ENCODE data around the gene NIPAL3. TPM values are rescaled to one million over a fixed set of nuclear protein-coding genes. Genes with fewer than 3 reads are reported as not detected.

Gene NIPAL3
- total RNA-seq, 4 donors from 2014 or later, result 22.3 to 45.7 (median 35.6) TPM

DNA sequence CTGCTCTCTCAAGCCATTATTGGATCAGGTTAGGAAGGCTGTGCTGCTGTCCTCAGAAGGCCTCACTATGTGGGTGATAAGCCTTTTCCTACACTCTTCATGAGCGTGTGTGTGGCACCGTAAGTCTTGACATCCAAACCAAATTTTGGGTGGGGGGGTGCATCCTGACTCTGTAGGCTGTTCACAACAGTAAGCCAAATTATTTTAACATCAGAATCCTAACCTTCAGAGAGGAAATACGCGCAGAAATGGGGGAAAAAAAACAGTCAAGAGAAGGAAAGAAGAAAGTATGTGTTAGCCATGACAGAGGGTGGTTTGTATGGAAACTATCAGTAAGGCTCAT lies 23.0 kb upstream of the NIPAL3 start:
- H3K9me3 ChIP-seq, result no peaks in the 10 kb centered on the region
- H3K27ac ChIP-seq, result peak overlapping the region in 3 of 4 donors; percentile 79 to 89 (median 84)
- peaks cover 0 to 15% of the 10 kb centered on the region in 2 donors for H3K36me3 ChIP-seq
- H3K4me3 ChIP-seq, result no peak overlapping the region
- 78 to 80% methylated on average over 3 to 4 of the region's 4 CpGs for WGBS, 2 donors (ENCODE audit: low coverage in 1 of 2)
- ATAC-seq, result no peak
- H3K4me1 ChIP-seq, result peaks cover 0 to 20% (median 0%) of the 10 kb centered on the region in 3 donors
- no peaks in the 10 kb centered on the region for H3K27me3 ChIP-seq
- TF ChIP-seq POLR2A (IDR thresholded peaks at IDR 0.05), result no peak

DNA sequence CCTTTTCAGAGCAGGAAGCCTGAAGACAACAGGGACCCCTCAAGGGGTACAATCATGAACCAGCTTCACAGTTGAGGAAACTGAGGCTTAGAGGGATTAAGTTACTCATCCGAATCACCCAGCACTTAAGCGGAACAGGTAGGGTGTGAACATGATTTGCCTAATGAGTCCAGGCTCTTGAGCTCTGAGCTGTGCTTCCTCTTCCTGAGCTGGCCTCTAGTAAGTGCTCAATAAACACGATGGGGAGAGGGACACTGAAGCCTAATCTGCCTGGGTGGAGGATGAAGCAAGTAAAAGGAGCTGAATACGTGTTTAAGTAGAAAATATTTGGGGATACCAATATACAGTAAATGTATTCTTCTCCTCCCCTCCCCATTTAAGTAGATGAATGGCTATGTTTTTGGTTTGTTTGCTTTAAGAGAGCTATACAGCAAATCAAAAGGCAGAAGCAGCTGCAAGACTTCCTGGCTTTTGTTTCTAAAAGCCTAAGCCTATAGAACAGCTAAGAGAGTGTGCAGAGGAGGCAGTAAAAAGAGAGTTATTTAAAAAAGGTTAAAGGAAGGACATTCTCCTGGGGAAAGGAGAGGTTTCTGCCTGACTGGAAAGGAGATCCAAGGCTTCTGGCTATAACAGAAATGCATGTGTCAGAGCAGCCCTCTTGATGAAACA lies 22.5 kb upstream of the NIPAL3 start:
- Histone ChIP-seq H3K27ac (peak overlapping the region in 1 of 4 donors; percentile 84), H3K9me3 (no peaks in the 10 kb centered on the region), H3K4me1 (peaks cover 0 to 20% (median 0%) of the 10 kb centered on the region in 3 donors), H3K27me3 (no peaks in the 10 kb centered on the region), H3K36me3 (peaks cover 0 to 9% of the 10 kb centered on the region in 2 donors), H3K4me3 (no peak overlapping the region)
- TF ChIP-seq, protein P1, sequence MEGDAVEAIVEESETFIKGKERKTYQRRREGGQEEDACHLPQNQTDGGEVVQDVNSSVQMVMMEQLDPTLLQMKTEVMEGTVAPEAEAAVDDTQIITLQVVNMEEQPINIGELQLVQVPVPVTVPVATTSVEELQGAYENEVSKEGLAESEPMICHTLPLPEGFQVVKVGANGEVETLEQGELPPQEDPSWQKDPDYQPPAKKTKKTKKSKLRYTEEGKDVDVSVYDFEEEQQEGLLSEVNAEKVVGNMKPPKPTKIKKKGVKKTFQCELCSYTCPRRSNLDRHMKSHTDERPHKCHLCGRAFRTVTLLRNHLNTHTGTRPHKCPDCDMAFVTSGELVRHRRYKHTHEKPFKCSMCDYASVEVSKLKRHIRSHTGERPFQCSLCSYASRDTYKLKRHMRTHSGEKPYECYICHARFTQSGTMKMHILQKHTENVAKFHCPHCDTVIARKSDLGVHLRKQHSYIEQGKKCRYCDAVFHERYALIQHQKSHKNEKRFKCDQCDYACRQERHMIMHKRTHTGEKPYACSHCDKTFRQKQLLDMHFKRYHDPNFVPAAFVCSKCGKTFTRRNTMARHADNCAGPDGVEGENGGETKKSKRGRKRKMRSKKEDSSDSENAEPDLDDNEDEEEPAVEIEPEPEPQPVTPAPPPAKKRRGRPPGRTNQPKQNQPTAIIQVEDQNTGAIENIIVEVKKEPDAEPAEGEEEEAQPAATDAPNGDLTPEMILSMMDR (IDR thresholded peaks at IDR 0.05), result no peak
- TF ChIP-seq POLR2AphosphoS5 (IDR thresholded peaks at IDR 0.05) (no peak), POLR2A (IDR thresholded peaks at IDR 0.05) (no peak), EP300 (IDR thresholded peaks at IDR 0.05) (no peak)
- ATAC-seq, result no peak
- 70 to 100% methylated on average over 1 to 4 of the region's 4 CpGs for WGBS, 2 donors (ENCODE audit: low coverage in 1 of 2)

DNA sequence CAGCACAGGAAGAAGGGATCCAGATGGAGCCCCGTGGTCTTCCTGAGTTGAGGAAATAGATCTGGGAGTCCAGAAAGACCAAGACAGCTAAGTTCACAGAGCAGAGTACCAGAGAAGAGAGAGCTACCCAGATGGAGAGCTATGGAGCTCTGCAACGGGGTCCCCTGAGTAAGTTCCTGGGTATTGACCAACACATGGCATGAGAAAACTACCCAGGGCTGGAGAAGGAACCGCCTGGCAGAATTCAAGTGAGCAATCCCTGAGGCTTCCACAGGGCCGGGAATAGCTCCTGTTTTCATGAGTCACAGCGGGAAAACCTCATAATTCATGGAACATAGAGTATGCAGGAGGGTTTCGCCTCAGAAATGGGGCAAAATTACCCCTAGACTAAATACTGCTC lies 21.7 kb upstream of the NIPAL3 start:
- H3K36me3 ChIP-seq, result peaks cover 0 to 2% of the 10 kb centered on the region in 2 donors
- peak overlapping the region in 1 of 4 donors; percentile 84 for H3K27ac ChIP-seq
- H3K27me3 ChIP-seq, result no peaks in the 10 kb centered on the region
- H3K4me1 ChIP-seq, result peaks cover 0 to 20% (median 0%) of the 10 kb centered on the region in 3 donors
- TF ChIP-seq POLR2AphosphoS5 (IDR thresholded peaks at IDR 0.05), result peak; percentile 14
- TF ChIP-seq, protein P1 (IDR thresholded peaks at IDR 0.05), result no peak
- no peak overlapping the region for H3K4me3 ChIP-seq
- 33 to 72% methylated on average over 1 to 4 of the region's 6 CpGs for WGBS, 2 donors (ENCODE audit: low coverage in 1 of 2)
- ATAC-seq, result no peak
- no peaks in the 10 kb centered on the region for H3K9me3 ChIP-seq

DNA sequence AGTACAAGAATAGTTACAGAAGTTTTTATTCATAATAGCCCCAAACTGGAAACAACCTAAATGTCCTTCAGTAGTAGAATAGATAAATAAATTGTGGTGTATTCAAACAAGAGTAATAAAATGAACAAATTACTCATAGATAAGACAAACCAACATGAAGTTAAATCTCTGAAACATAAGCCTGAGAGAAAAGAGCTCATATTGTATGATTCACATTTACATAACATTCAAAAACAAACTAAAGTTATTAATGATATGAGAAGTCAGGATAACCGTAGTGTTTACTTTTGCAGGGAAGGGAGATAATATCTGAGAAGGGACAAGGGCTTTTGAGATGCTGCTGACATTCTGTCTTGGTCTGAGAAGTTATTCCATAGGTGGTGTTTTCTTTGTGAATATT lies 15.5 kb upstream of the NIPAL3 start:
- Histone ChIP-seq H3K9me3 (no peaks in the 10 kb centered on the region), H3K27me3 (no peaks in the 10 kb centered on the region), H3K4me1 (no peaks in the 10 kb centered on the region), H3K4me3 (no peak overlapping the region), H3K27ac (no peak overlapping the region), H3K36me3 (peaks cover 0 to 22% of the 10 kb centered on the region in 2 donors)
- 36 to 40% methylated on average over 1 of the region's 1 CpG for WGBS, 2 donors (ENCODE audit: low coverage in 1 of 2)
- TF ChIP-seq, protein P1 (IDR thresholded peaks at IDR 0.05), result no peak
- TF ChIP-seq POLR2A (IDR thresholded peaks at IDR 0.05) (no peak), EP300 (IDR thresholded peaks at IDR 0.05) (no peak), POLR2AphosphoS5 (IDR thresholded peaks at IDR 0.05) (no peak)
- no peak for ATAC-seq

DNA sequence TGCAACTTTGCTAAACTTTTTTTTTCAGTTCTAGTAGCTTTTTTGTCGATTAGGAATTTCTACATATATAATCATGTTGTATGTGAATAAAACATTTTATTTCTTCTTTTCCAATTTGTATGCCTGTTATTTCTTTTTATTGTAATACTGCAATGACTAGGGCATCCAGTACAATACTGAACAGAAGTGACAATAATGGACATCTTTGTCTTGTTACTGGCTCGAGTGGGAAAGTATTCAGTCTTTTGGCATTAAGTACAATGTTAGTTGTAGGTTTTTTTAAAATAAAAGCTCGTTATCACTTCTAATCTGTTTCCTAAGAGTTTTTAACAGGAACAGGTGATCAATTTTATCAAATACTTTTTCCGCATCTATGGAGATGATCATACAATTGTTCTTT lies 11.8 kb upstream of the NIPAL3 start:
- H3K27ac ChIP-seq, result no peak overlapping the region
- no peak overlapping the region for H3K4me3 ChIP-seq
- peaks cover 0 to 22% of the 10 kb centered on the region in 2 donors for H3K36me3 ChIP-seq
- TF ChIP-seq EP300 (IDR thresholded peaks at IDR 0.05), result no peak
- no peak for TF ChIP-seq POLR2AphosphoS5 (IDR thresholded peaks at IDR 0.05)
- TF ChIP-seq, protein P1 (IDR thresholded peaks at IDR 0.05), result no peak
- no peak for TF ChIP-seq POLR2A (IDR thresholded peaks at IDR 0.05)
- no peak for ATAC-seq
- H3K4me1 ChIP-seq, result no peaks in the 10 kb centered on the region
- H3K9me3 ChIP-seq, result no peaks in the 10 kb centered on the region
- H3K27me3 ChIP-seq, result no peaks in the 10 kb centered on the region
- 83 to 86% methylated on average over 4 of the region's 4 CpGs for WGBS, 2 donors (ENCODE audit: low coverage in 1 of 2)

Data from gastroesophageal sphincter (tissue), 4 donors.